HTERT RPE-1 (cell line): ENCODE measurements around the gene MRPL27.
"Not testable (repeated sequence)": the region's sequence is repeated elsewhere in the genome, so short reads cannot be mapped to it uniquely, and the experiment has no call there.

Source experiments
- in situ Hi-C: fragments of 300-500 bp; cut with MboI; formaldehyde crosslinking; loops from 4 replicates; pipeline ENCODE4 v1.14.3; 2020; ENCODE audit warnings: low sequenced_read_pairs

The MRPL27 gene

GRCh38 chr17:50372758-50373556 is at the start of gene MRPL27, which contains the start of gene EME1:
MRPL27 (minus strand) TSS chr17:50373184; CDS start chr17:50373170, 14 bp downstream.
EME1 (plus strand) TSS chr17:50373229; CDS start chr17:50375209, 1,980 bp downstream.
- in situ Hi-C loops, result no loop called here

DNA sequence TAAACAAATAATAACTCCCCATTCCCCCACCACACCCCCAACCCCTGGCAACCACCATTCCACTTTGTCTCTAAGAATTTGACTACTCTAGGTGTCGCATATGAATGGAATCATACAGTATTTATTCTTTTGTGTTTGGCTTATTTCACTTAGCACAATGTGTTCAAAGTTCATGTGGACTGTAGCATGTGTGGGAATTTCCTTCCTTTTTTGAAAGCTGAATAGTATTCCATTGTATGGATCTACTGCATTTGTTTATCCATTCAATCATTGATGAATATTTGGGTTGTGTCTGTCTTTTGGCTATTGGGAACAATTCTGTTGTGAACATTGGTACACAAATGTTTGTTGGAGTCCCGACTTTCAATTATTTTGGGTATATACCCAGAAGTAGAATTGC is 49.8 kb upstream of the MRPL27 start:
- in situ Hi-C loops, result no loop called here

DNA sequence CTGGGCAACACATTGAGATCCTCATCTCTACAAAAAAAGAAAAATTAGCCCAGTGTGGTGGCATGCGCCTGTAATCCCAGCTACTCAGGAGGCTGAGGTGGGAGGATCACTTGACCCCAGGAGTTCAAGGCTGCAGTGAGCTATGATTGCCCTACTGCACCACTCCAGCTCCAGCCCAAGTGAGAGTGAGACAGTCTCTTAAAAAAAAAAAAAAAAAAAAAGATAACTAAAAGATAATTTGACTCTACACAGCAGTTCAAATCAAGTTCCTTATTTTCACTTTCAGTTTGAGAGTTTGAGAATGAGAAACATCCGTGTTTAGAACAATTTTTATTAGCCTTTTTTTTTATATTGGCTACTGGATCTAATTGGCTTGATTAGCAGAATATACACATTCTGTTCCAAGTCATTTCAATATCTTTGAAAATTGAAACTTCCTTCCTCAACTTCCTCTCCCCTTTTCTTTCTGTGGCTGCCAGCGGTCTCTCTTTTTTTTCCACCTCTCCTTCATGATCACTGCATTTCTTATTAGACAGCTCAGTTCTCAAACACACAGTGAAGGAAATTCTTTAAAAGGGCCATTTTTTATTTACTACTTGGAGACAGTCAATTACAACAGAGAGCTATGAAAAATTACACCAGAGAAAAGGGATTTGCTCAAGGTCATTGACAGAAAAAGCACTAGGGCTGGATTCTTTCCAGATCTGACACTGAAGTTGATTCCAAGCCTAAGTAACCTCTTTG is 48.5 kb upstream of the MRPL27 start:
- in situ Hi-C loops, result no loop called here

DNA sequence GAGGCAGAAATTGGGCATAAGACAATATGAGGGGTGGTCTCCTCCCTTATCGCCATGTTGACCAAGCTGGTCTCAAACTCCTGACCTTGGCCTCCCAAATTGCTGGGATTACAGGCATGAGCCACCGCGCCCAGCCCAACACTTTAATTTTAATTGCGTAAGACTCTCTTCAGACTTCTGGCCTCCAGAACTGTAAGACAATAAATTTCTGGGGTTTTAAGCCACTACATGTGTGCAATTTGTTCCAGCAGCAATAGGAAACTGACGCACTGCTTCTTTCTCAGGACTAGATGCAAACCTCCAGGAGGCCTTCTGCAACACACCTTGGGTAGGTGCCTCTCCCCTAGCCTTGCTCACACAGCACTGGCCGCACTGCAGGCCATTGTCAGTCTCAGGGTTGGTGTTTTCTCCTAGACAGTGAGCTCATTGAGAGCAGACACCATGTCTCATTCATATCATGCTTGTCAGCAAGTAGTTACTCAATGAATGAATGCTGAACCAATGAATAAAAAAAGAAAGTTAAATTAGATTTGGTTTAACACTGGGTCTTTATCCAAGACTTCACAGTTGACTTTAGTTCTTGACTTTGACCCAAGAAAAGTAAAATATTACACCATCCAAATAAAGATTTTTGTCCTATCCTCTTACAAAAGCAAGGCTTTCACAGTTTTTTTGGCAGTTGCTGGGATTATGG is 47.6 kb upstream of the MRPL27 start:
- in situ Hi-C loops, result no loop called here

DNA sequence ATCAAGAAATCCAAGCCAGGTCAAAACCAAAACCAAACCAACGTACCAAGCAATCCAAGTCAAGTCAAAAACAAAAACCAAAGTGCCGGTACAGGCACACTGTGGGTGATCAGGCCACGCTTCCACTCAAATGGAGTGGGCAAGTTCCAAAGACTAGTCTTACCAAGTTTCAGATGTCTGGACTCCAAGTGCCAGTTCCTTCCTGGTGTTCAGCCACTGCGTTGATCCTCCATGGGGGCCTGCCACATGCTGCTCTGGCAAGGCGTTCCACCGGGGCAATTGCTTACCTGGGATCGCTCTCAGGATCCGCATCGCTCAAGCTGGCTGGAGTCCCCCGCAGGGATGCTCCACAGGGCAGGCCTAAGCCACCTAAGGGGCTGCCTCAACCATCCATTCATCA is 46.6 kb upstream of the MRPL27 start:
- in situ Hi-C loops, result not testable (repeated sequence)

GRCh38 chr17:50414808-50415207 is 41.8 kb upstream of the MRPL27 start:
- in situ Hi-C loops, result no loop called here

- in situ Hi-C loops, result no loop called here
Measured at GRCh38 chr17:50412188-50412732, 39.3 kb upstream of the MRPL27 start.

DNA sequence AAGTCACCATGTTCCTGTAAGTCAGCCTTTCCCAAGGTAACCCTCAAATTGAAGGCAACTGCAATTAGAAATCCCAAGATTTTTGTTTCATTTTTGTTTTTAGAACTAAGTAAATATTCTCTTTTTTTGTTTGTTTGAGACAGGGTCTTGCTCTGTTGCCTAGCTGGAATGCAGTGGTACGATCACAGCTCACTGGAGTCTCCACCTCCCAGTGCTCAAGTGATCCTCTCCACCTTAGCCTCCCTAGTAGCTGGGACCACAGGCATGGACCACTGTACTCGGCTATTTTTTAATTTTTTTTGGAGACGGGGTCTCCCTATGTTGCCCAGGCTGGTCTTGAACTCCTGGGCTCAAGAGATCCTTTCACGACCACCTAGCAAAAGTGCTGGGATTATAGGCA is 34.9 kb upstream of the MRPL27 start:
- in situ Hi-C loops, result no loop called here

DNA sequence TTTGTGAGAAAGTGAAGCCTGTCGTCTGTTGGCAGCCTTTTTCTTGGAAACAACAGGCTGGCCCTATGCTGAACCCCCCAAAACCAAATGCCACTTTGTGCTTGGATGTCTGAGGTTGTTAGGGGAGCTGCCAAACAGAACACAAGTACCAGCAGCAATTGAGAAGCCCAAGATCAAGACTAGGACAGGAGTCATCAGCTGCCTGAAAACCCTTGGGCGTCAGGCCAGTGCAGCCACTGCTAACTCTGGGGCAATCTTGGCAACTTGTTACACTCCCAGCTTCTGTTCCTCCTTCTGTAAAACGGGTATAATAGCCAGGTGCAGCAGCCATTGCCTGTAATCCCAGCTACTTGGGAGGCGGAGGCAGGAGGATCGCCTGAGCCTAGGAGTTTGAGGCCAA is 33.6 kb upstream of the MRPL27 start:
- in situ Hi-C loops, result no loop called here

DNA sequence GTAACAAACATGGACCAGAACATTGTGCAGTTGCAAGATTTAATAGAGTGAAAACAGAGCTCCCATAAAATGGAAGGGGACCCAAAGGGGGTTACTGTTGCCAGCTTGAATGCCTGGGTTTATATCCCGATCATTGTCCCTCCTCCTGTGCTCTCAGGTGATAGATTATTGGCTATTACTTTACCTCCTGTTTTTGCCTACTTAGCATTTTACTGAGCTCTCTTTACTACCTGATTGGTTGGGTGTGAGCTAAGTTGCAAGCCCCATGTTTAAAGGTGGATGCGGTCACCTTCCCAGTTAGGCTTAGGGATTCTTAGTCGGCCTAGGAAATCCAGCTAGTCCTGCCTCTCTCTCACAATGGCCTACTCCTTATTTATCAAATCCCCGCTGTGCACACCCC is 32.4 kb upstream of the MRPL27 start:
- in situ Hi-C loops, result not testable (repeated sequence)

DNA sequence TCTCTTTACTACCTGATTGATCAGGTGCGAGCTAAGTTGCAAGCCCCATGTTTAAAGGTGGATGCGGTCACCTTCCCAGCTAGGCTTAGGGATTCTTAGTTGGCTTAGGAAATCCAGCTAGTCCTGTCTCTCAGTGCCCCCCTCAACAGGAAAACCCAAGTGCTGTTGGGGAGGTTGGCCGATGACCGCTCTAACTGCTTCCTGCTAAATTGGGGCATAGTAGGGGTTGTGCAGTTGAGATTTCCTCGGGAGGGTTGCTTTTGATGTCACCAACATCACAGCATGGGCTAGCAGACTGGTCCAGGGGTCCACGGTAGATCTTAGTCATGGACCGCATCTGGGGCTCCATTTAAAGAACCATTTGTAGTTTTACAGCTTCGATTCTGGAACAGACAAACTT is 26.6 kb upstream of the MRPL27 start:
- in situ Hi-C loops, result not testable (repeated sequence)

GRCh38 chr17:50398672-50399071 is 25.7 kb upstream of the MRPL27 start:
- in situ Hi-C loops, result not testable (repeated sequence)

GRCh38 chr17:50397919-50398285 is 24.9 kb upstream of the MRPL27 start:
- in situ Hi-C loops, result no loop called here

DNA sequence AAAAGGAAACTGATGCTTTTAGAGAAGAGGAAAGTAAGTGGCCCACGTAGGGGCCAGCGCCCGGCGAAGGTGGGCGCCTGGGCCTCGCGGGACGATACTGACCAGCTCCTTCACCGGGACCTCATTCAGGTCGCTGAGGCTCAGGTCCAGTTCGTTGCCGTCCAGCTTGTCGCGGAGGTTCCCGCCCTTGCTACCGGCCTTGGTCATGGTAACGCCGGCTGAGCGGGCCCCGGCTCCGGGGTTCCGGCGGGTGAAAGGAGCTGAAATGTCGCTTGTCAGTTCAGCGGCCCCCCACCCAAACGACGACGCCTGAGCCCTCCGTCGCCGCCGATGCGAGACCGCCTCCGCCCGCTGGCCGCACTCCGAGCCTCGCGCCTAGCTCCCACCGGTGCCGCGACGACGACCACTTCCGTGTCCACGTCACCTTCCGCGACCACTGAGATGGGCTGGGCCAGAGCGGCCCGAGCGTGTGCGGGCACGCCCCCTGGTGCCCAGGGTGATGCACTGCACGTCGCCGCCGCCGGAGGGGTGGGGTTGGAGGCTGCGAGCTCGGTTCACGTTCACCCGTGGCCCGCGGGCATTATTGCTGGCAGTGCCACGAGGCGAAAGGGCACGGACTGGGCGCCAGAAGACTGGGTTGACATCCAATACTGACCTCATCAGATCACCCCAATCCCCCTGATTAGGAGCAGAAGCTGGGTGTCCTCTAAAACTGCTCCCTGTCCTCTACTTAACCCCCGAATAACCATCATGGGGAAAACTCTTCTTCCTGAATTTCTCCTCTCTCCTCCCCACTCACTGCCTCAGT is 24.3 kb upstream of the MRPL27 start, which contains the start of gene LRRC59:
Gene LRRC59, minus strand, starts transcription at position 413 of the 808 bp plus-strand sequence. Its CDS starts 206 bp downstream, at position 207.
- in situ Hi-C loops, result no loop called here

GRCh38 chr17:50396261-50397110 is 23.5 kb upstream of the MRPL27 start:
- in situ Hi-C loops, result no loop called here

GRCh38 chr17:50394711-50395110 is 21.7 kb upstream of the MRPL27 start:
- in situ Hi-C loops, result no loop called here

DNA sequence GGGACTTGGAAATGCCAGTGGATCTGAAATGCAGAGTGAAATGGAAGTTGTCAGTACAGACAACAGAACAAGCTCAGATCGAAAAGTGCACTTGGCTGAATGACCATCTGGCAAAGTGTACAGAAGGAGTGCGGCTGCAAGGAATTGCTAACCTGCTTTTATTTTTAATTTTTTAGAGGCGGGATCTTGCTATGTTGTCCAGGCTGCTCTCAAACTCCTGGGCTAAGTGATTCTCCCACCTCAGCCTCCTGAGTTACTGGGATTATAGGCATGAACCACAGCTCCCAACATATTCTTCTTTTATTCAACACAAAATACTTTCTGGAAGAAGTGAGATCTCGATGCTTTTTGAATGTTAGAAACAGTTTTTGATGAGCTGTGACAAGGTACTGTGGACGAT is 20.7 kb upstream of the MRPL27 start:
- in situ Hi-C loops, result no loop called here

GRCh38 chr17:50392621-50393020 is 19.6 kb upstream of the MRPL27 start:
- in situ Hi-C loops, result no loop called here

GRCh38 chr17:50389534-50389933 is 16.6 kb upstream of the MRPL27 start:
- in situ Hi-C loops, result no loop called here
